K562 (cell line): ENCODE data around the gene ARHGEF40. TPM values are rescaled to one million over a fixed set of nuclear protein-coding genes. Genes with fewer than 3 reads are reported as not detected.

Experiments
- ATAC-seq: fragments of 200-7000 bp; cut with Tn5 transposase; 3 replicates; pipeline ENCODE4 v1.9.1; 2020; ENCODE audit warnings: moderate library complexity
- BruUV-seq: library from RNA; stranded (reverse); fragments of 400-500 nt; replicated peaks from 2 replicates; lab custom pipeline; 2021; lab: Mats Ljungman, UMichigan
- CTCF ChIA-PET: fragments of 300-600 bp; formaldehyde crosslinking; extraction: SDS; loops from one replicate; lab custom pipeline; 2021; ENCODE audit warnings: low intra/inter-chr PET ratio; lab: Yijun Ruan, JAX
- POLR2A ChIA-PET: fragments of 300-600, 350-650 bp; sonication (Branson Sonifier 250); formaldehyde crosslinking; extraction: SDS; loops from one replicate; lab custom pipeline; 2021; ENCODE audit warnings: antibody characterized with exemption, inconsistent platforms; lab: Yijun Ruan, JAX
- DNase-seq, 4 experiments: peaks; one replicate each; pipeline versions ENCODE4 v3.0.0 to v3.0.0-alpha.2; 2011 to 2018; ENCODE audit warnings: low spot score in 3 of 4, mixed read lengths in 3 of 4; ENCODE audit errors: extremely low read depth in 1 of 4
- FAIRE-seq: peaks from 2 replicates; lab custom pipeline; 2011; peaks lifted over from hg19 to GRCh38; lab: Jason Lieb, UNC
- H2AFZ ChIP-seq: 2 replicates; pipeline ENCODE4 v1.6.0; 2011; ENCODE audit warnings: low read depth, low read length, control low read depth, inconsistent platforms
- H3K27ac ChIP-seq: fragments of 200-600 bp; 3 replicates; pipeline ENCODE4 v1.8.0; 2011; ENCODE audit warnings: low read depth, mild to moderate bottlenecking, control low read depth, inconsistent platforms, low read length, moderate library complexity, mixed read lengths; ENCODE audit errors: extremely low read depth
- H3K27me3 ChIP-seq, 2 experiments: fragments of 300-600 bp in 1 of 2; 2 replicates in 1 of 2; 3 replicates in 1 of 2; pipeline versions ENCODE4 v1.6.0 to v1.8.0; 2011; ENCODE audit warnings: inconsistent platforms in 2 of 2, low read length in 2 of 2, mild to moderate bottlenecking in 1 of 2, mixed read lengths in 1 of 2, moderate library complexity in 1 of 2; ENCODE audit not compliant: control insufficient read depth in 2 of 2, insufficient read depth in 2 of 2
- H3K36me3 ChIP-seq: fragments of 300-600 bp; 3 replicates; pipeline ENCODE4 v1.8.0; 2011; ENCODE audit warnings: mild to moderate bottlenecking, low read length, inconsistent platforms; ENCODE audit not compliant: control insufficient read depth, insufficient read depth
- H3K4me1 ChIP-seq, 2 experiments: fragments of 200-600 bp in 1 of 2; replicated peaks in 1 of 2; 2 replicates in 1 of 2; 3 replicates in 1 of 2; pipeline versions ENCODE4 v1.5.1 to v1.8.0; 2011; ENCODE audit warnings: inconsistent platforms in 2 of 2, low read length in 2 of 2, mild to moderate bottlenecking in 1 of 2, mixed read lengths in 1 of 2, moderate library complexity in 1 of 2; ENCODE audit not compliant: control insufficient read depth in 2 of 2, insufficient read depth in 2 of 2
- H3K4me2 ChIP-seq: 2 replicates; pipeline ENCODE4 v1.6.1; 2011; ENCODE audit warnings: low read length, control low read depth, inconsistent platforms, mixed read lengths; ENCODE audit not compliant: insufficient read depth
- H3K4me3 ChIP-seq: fragments of 200-600 bp; sonication (generic), shearing (Covaris generic); 2 replicates; pipeline ENCODE4 v1.5.1; 2016; ENCODE audit warnings: control low read depth, inconsistent platforms
- H3K79me2 ChIP-seq: fragments of 200-600 bp; 3 replicates; pipeline ENCODE4 v1.8.0; 2011; ENCODE audit warnings: low read length, inconsistent platforms; ENCODE audit not compliant: control insufficient read depth, insufficient read depth
- H3K9ac ChIP-seq, 2 experiments: 2 replicates each; pipeline versions ENCODE4 v1.6.0 to v1.6.1; 2011; ENCODE audit warnings: low read depth in 2 of 2, low read length in 2 of 2, control low read depth in 1 of 2, inconsistent platforms in 1 of 2, mild to moderate bottlenecking in 1 of 2, mixed read lengths in 1 of 2; ENCODE audit not compliant: insufficient read depth in 1 of 2
- H3K9me1 ChIP-seq: one replicate; pipeline ENCODE4 v1.6.0; 2011; ENCODE audit warnings: inconsistent platforms, mild to moderate bottlenecking, low read length, moderate library complexity; ENCODE audit not compliant: control insufficient read depth, insufficient read depth
- H3K9me3 ChIP-seq: replicated peaks from 2 replicates; pipeline ENCODE4 v1.5.1; 2011; ENCODE audit warnings: low read depth, low read length, inconsistent platforms; ENCODE audit not compliant: control insufficient read depth, insufficient read depth
- H4K20me1 ChIP-seq: replicated peaks from 2 replicates; pipeline ENCODE4 v1.6.1; 2011; ENCODE audit warnings: low read length, inconsistent platforms, mixed read lengths; ENCODE audit not compliant: control insufficient read depth, insufficient read depth
- CBX5 ChIP-seq: IDR thresholded peaks from 2 replicates; pipeline ENCODE4 v1.6.1; 2014; ENCODE audit warnings: low read depth, borderline replicate concordance
- FIP1L1 ChIP-seq: fragments of 200-400 bp; formaldehyde crosslinking; IDR thresholded peaks from 2 replicates; pipeline ENCODE4 v1.6.1; 2018; ENCODE audit warnings: mild to moderate bottlenecking, low read depth, low read length; ENCODE audit not compliant: poor library complexity, severe bottlenecking
- FOXK2 ChIP-seq, 2 experiments: fragments of 450-650 bp; IDR thresholded peaks in 1 of 2; conservative IDR thresholded peaks in 1 of 2; 2 replicates each; pipeline ENCODE4 v1.6.1; 2016; ENCODE audit warnings: low read depth in 2 of 2, mild to moderate bottlenecking in 1 of 2
- HMGXB4 ChIP-seq: sonication (generic); formaldehyde crosslinking; IDR thresholded peaks from 2 replicates; pipeline ENCODE4 v1.8.1; 2023; ENCODE audit warnings: mild to moderate bottlenecking, missing genetic modification reagents
- IRF2 ChIP-seq: sonication (generic); formaldehyde crosslinking; IDR thresholded peaks from 2 replicates; pipeline ENCODE4 v1.8.1; 2022; ENCODE audit warnings: mild to moderate bottlenecking, missing genetic modification reagents
- MYBL2 ChIP-seq, 2 experiments: fragments of 450-650 bp in 1 of 2; sonication (generic) in 1 of 2; formaldehyde crosslinking in 1 of 2; IDR thresholded peaks; 2 replicates each; pipeline versions ENCODE4 v1.6.1 to v1.8.1; 2017 to 2022; ENCODE audit warnings: borderline replicate concordance in 1 of 2, inconsistent platforms in 1 of 2, low read depth in 1 of 2, mild to moderate bottlenecking in 1 of 2, missing genetic modification reagents in 1 of 2, moderate library complexity in 1 of 2
- NCOR1 ChIP-seq: fragments of 450-650 bp; IDR thresholded peaks from 2 replicates; pipeline ENCODE4 v1.6.1; 2016; ENCODE audit warnings: mild to moderate bottlenecking, moderate library complexity
- NFIX ChIP-seq: fragments of 250-450 bp; sonication (Bioruptor Pico); IDR thresholded peaks from 2 replicates; pipeline ENCODE4 v1.4.0; 2020; ENCODE audit warnings: low read depth, mild to moderate bottlenecking, moderate library complexity
- POLR2B ChIP-seq: fragments of 450-650 bp; IDR thresholded peaks from 2 replicates; pipeline ENCODE4 v1.6.1; 2018; ENCODE audit warnings: low read depth; ENCODE audit not compliant: partially characterized antibody
- SETDB1 ChIP-seq: IDR thresholded peaks from one replicate; pipeline ENCODE4 v1.6.1; 2012; ENCODE audit warnings: low read length, control low read depth, inconsistent platforms
- SIN3B ChIP-seq: fragments of 450-650 bp; IDR thresholded peaks from 2 replicates; pipeline ENCODE4 v1.6.1; 2017; ENCODE audit warnings: low read depth, mild to moderate bottlenecking, moderate library complexity
- SIRT6 ChIP-seq: IDR thresholded peaks from one replicate; pipeline ENCODE4 v1.6.1; 2012; ENCODE audit warnings: low read depth, mild to moderate bottlenecking, control low read depth, inconsistent platforms, low read length, moderate library complexity
- SUPT5H ChIP-seq: fragments of 450-650 bp; IDR thresholded peaks from 2 replicates; pipeline ENCODE4 v1.6.1; 2016
- THRA ChIP-seq: fragments of 450-650 bp; IDR thresholded peaks from 2 replicates; pipeline ENCODE4 v1.6.1; 2017; ENCODE audit warnings: mild to moderate bottlenecking, moderate library complexity
- ZNF212 ChIP-seq: fragments of 450-650 bp; formaldehyde crosslinking; IDR thresholded peaks from 2 replicates; pipeline ENCODE4 v1.4.0; 2020; ENCODE audit warnings: mild to moderate bottlenecking
- ZNF830 ChIP-seq: fragments of 250-450 bp; sonication (Bioruptor Pico); IDR thresholded peaks from 2 replicates; pipeline ENCODE4 v1.5.0; 2021; ENCODE audit warnings: mild to moderate bottlenecking
- WGBS: fragments of 100-300 bp; shearing (Covaris generic); methylation state at CpG from one replicate; pipeline ENCODE4 v1.1.6; 2016; ENCODE audit warnings: low coverage, mixed read lengths; ENCODE audit not compliant: insufficient coverage; ENCODE audit errors: missing lambda C conversion rate; 5-methylcytosine and 5-hydroxymethylcytosine counted together
- in situ Hi-C: fragments of 300-500 bp; cut with MboI; formaldehyde crosslinking; loops from 4 replicates; pipeline ENCODE4 v1.15.0; 2018; ENCODE audit warnings: inconsistent platforms, mixed read lengths
- intact Hi-C: fragments of 100-400 bp; cut with micrococcal nuclease; formaldehyde crosslinking; loops from 2 replicates; pipeline ENCODE4 v1.14.2; 2022
- polyA plus RNA-seq, 8 experiments: library from polyadenylated mRNA; depleted of rRNA in 4 of 8; stranded (reverse) in 5 of 8; unstranded in 3 of 8; fragments of >200 nt; fragmentation: Nextera tagmentation in 2 of 8; fragmentation: Illumina TruSeq in 1 of 8; extraction: Ambion mirVana in 2 of 8; extraction: Trizol in 1 of 8; gene quantifications; 2 replicates each; pipeline versions ENCODE4 v1.2.1 to v1.2.3, GENCODE V29; 2011 to 2014; ENCODE audit warnings: inconsistent platforms in 1 of 8, missing spikeins in 1 of 8
- total RNA-seq, 7 experiments: library from RNA; depleted of rRNA in 6 of 7; stranded (reverse); fragments of >200 nt in 6 of 7; fragmentation: Illumina TruSeq in 2 of 7; extraction: Trizol in 2 of 7; gene quantifications; 2 replicates each; pipeline versions ENCODE4 v1.2.1 to v1.2.3, GENCODE V29; 2011 to 2021; ENCODE audit warnings: low replicate concordance in 1 of 7

Gene ARHGEF40
- total and polyA plus RNA-seq, 9 of the 15 experiments (the other 6 are each of a cell fraction or from before 2014, with no cell fraction given): 0.42 to 6.3 (median 3.8) TPM

DNA sequence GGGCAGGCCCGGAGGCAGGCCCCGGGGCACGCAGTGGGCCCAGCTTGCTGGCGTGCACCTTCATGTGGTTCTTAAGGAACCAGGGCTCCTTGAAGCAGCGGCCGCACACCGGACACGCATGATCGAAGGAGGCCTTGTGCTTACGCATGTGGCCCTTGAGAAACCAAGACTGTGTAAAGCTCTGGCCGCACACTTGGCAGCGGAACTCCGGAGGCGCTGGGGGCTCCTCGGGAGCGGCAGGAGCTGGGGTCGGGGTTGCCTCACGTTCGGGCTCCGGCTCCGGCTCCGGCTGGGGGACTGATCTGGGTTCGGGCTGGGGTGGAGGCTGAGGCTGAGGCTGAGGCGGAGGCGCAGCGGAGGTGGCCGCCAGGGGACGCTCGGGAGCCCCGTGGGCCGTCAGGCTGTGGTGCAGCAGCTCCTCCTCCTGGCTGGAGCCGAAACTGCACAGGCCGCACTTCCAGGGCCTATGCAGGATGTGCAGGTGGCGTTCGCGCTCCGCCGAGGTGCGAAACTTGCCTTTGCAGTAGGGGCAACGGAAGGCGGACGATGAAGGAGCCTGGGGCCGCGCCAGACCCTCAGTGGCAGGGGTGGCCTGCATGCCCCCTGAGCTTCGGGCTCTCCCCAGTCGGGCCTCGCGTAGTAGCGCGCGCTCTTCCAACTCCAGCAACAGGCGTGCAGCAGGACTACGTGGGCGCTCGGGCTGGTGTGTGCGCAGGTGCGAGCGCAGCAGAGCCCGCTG lies 22.3 kb downstream of the ARHGEF40 start (continued):
- TF ChIP-seq HMGXB4 (CRISPR knock-in tag): no peak
- no peak for TF ChIP-seq NCOR1
- peak; percentile 43; the same call in 1 of the 2 replicates for TF ChIP-seq CBX5
- peak; percentile 60 for TF ChIP-seq FIP1L1
- no peak for TF ChIP-seq POLR2B
- TF ChIP-seq SETDB1: no peak

- POLR2A ChIA-PET: interaction anchor here (1.1 to 1.3 kb wide), 2 partner anchors 9 to 22 kb away, joined by 3 read pairs; partner anchors contain the start of gene ARHGEF40
- no peak for ATAC-seq
- no peaks in the 10 kb centered on the region for H3K9me3 ChIP-seq
- in situ Hi-C loops: no loop called here
- intact Hi-C loops: no loop called here
- H2AFZ ChIP-seq: no peak overlapping the region
- no TSS peak for BruUV-seq
- H3K9me1 ChIP-seq: no peaks in the 10 kb centered on the region
- no peak overlapping the region for H3K27ac ChIP-seq
- H3K4me1 ChIP-seq: peaks cover 4 to 29% of the 10 kb centered on the region in 2 experiments; a peak in 4 of 5 replicates
- peaks cover 5% of the 10 kb centered on the region; the same call in 1 of the 3 replicates for H3K36me3 ChIP-seq
- no peaks in the 10 kb centered on the region for H3K27me3 ChIP-seq
- no peak for FAIRE-seq
- no peaks in the 10 kb centered on the region for H3K79me2 ChIP-seq
- no peak overlapping the region for H3K9ac ChIP-seq
- H4K20me1 ChIP-seq: no peaks in the 10 kb centered on the region
- 92% methylated on average over 6 of the region's 36 CpGs for WGBS
- no peak for DNase-seq
- CTCF ChIA-PET: interaction anchor here (1.5 to 2.5 kb wide), 6 partner anchors 11 to 236 kb away, joined by 5 to 21 read pairs (median 10); partner anchors contain the start of gene ARHGEF40
- H3K4me3 ChIP-seq: no peak overlapping the region
- H3K4me2 ChIP-seq: no peak overlapping the region
- TF ChIP-seq NFIX (CRISPR knock-in tag) (no peak), MYBL2 (IDR thresholded peaks at IDR 0.05; ENCODE audit: low read depth) (no peak), MYBL2 (CRISPR knock-in tag; IDR thresholded peaks at IDR 0.05; ENCODE audit: borderline replicate concordance) (no peak), SIRT6 (no peak), FOXK2 (conservative IDR thresholded peaks at IDR 0.05 in 1 of 2, IDR thresholded peaks at IDR 0.05 in 1 of 2; ENCODE audit: low read depth in 2 of 2) (no peak), SUPT5H (no peak), HMGXB4 (CRISPR knock-in tag) (no peak), THRA (no peak), SIN3B (no peak), ZNF830 (CRISPR knock-in tag) (no peak), IRF2 (CRISPR knock-in tag) (no peak), ZNF212 (CRISPR knock-in tag) (no peak)
These were observed 22.9 kb downstream of the ARHGEF40 start for GRCh38 chr14:21093018-21093417.
